Measurements from ENCODE around the gene TNFSF10.

- TF ChIP-seq, protein P1, sequence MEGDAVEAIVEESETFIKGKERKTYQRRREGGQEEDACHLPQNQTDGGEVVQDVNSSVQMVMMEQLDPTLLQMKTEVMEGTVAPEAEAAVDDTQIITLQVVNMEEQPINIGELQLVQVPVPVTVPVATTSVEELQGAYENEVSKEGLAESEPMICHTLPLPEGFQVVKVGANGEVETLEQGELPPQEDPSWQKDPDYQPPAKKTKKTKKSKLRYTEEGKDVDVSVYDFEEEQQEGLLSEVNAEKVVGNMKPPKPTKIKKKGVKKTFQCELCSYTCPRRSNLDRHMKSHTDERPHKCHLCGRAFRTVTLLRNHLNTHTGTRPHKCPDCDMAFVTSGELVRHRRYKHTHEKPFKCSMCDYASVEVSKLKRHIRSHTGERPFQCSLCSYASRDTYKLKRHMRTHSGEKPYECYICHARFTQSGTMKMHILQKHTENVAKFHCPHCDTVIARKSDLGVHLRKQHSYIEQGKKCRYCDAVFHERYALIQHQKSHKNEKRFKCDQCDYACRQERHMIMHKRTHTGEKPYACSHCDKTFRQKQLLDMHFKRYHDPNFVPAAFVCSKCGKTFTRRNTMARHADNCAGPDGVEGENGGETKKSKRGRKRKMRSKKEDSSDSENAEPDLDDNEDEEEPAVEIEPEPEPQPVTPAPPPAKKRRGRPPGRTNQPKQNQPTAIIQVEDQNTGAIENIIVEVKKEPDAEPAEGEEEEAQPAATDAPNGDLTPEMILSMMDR (IDR thresholded peaks at IDR 0.05; ENCODE audit: insufficient read depth, low read length, poor library complexity, severe bottlenecking): no peak
- TF ChIP-seq EZH2phosphoT487 (conservative IDR thresholded peaks at IDR 0.05; ENCODE audit: low read length): no peak
These were observed 46.1 kb upstream of the TNFSF10 start for GRCh38 chr3:172569128-172570008.

All from SU-DHL-6 (cell line).